T-helper 1 cell (primary cell): ENCODE measurements around the gene EME2.

ENCODE experiments used
- DNase-seq, 5 donors: peaks; one replicate each; pipeline ENCODE4 v3.0.0-alpha.2; 2012 to 2020

The EME2 gene

GRCh38 chr16:1767116-1767994 lies 5.3 kb upstream of the EME2 start:
- no peak for DNase-seq

DNA sequence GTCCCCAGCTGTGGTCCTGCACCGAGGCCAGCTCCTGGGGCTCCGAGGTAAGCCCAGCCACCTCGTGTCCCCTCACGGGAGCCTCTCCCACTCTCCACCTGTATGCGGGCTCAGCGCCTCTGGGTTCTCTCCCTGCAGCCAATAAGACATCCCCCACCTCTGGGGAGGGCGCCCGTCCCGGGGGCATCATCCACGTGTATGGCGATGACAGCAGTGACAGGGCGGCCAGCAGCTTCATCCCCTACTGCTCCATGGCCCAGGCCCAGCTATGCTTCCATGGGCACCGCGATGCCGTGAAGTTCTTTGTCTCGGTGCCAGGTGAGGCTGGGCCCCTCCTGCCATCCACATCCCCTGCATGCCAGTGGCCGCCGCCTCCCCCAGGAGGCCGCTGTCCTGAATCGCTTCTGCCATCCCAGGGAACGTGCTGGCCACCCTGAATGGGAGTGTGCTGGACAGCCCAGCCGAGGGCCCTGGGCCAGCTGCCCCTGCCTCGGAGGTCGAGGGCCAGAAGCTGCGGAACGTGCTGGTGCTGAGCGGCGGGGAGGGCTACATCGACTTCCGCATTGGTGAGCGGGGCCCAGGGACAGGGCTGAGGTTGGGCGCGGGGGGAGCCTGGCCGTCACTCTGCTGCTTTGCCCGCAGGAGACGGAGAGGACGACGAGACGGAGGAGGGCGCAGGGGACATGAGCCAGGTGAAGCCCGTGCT lies 4.4 kb upstream of the EME2 start:
- DNase-seq: no peak

DNA sequence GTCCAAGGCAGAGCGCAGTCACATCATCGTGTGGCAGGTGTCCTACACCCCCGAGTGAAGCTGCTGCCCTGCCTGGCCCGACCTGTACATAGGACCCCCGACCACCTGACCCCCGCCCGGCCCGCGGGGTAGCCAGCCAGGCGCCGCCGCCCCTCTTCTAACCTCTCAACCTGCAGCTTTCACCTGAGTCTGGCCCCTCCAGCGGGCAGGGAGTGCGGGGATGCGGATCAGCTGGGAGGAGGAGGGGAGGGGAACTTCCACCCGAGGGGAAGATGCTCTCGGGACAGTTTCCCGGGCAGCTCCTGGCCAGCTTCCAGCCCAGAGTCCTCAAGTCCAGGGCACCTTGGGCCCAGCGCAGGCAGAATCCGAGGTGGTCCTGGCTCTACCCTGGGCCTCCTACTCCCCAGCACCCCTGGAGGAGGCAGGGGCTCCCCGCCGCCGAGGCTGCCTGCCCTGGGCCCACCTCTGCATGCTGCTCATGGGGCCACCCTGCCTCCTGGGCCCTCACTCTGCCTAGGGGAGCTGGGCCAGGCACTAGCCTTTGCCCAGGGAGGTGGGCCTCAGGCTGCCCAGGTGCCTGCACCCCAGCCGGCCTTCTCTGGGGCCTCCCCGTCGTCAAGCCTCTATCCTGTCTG lies 3.7 kb upstream of the EME2 start:
- no peak for DNase-seq

DNA sequence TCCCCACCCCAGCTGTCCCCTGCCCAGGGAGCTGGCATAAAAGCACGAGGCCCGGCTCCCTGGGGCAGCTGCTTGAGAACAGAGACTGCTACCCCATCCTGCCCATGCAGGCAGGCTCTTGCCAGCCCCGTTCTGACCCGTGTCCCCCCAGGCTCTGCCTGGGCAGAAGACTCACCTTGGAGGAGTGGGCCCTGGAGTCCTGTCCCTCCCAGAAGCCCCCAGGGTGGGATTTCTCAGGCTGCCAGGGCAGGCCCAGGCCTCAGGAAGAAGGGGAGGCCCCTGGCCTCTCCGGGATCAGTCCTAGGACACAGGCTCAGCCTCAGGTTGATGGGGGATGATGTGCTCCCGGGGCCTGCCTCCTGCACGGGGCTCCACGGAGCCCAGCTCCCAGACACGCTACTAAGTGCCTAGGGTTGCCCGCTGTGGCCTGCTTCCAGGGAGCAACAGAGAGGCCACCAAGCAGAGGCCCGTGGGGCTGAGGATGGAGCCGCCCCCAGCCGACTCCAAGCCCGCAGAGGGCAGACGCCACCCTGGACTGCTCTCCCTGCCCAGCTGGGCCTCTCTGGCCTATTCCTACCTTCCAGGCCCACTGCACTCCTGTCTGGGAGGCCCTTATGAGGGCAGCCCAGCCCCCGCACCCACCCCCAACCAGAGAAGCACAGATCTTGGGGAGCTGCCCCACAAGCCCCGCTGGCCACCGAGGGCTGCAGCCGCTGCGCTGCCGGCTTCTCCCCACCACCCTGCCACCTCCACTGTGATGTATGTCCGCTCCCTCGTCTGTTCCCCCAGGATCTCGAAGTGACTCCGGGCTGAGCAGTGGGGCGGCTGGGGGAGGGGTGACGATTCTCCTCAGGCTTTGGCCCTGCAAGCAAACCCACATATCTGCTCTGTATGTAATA lies 3.0 kb upstream of the EME2 start:
- no peak for DNase-seq

DNA sequence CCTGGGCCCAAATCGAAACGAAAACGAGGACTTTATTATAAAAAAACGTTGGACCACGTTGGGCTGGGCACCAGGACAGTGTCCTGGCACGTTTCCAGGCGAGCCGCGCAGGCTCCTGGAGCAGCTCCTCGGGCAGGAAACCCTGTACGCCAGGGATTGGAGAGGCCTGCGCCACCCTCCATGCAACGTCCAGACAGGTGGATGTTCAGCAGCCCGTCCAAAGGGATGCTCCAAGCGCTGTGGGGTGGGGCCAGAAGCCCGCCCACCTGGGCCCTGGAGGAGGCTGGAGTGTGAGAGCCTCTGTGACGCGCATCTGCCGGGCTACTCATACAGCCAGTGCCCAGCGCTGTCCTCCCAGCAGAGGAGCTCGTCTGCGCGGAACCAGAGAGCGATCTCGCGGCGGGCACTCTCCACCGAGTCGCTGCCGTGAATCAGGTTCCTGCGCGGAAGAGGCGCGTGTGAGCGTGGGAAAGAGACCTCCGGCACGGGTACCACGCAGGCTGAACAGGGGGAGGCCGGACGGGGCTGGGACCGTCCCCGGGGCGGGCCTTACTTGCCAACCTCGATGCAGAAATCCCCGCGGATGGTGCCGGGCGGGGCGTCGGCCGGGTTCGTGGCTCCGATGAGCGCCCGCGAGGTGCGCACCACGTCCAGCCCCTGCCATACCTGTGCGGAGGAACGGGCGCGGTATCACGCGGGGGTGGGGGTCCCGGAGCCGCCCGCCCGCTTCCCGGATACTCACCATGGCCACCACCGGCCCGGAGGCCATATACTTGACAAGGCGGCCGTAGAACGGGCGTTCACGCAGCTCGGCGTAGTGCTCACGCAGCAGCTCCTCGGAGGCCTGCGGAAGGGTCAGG lies 2.1 kb upstream of the EME2 start:
- DNase-seq: peak in 3 of 5 donors; percentile 24 to 53 (median 31)

- DNase-seq: peak; percentile 50 to 77 (median 67)
Observed at GRCh38 chr16:1771188-1771863, 1.3 kb upstream of the EME2 start, which contains the start of gene NME3. NME3 (minus strand) TSS chr16:1771543; CDS start chr16:1771534, 9 bp downstream.

- DNase-seq: no peak
Observed at GRCh38 chr16:1771864-1772361, 697 bp upstream of the EME2 start.

GRCh38 chr16:1772908-1773702 lies 495 bp downstream of the EME2 start, which contains the start of gene MRPS34:
MRPS34 (minus strand) TSS chr16:1773134; CDS start chr16:1773119, 15 bp downstream.
- DNase-seq: peak; percentile 54 to 86 (median 68)

DNA sequence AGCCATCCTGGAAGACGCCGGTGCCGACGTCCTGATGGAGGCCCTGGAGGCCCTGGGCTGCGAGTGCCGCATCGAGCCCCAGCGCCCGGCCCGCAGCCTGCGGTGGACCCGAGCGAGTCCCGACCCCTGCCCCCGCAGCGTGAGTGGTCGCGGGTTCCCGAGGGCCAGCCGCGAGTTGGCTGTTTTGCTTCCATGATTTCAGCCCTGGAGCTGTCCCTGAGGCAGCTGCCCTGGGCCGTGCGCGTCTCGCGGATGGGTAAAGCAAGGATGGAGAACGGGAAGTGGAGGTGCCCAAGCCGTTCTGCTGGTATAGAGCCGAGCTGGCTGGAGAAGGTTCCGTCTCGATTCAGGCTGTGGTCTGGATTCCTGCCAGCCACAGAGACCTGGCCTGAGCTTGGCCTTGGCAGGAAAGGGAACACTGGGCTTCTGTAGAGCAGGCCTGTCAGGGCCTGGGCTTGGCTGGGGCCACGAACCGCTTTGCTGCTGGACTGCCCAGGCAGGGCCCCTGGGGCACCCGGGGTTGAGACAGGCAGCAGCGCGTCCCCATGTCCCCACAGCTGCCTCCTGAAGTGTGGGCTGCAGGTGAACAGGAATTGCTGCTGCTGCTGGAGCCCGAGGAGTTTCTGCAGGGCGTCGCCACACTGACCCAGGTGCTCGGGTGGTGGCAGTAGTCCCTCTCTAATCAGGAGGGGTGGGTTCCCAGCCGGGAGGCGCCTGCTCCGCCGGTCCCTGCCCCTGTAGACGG lies 1.3 kb downstream of the EME2 start:
- DNase-seq: no peak

DNA sequence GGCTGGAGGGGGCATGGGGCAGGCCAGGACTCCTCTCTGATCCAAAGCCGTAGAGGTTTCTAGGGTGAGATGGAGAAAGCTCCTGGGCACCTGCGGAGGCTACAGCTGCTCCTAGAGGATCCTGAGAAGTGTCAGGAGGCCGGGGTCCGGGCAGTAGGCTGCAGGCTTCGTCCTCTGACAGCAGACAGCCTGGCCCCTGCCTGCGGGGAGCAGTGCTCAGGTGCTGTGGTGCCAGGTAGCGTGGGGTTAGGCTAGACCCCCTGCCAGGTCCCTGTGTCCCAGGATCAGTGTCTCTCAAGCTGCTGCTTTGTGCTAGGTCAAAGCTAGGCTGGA lies 1.8 kb downstream of the EME2 start:
- no peak for DNase-seq

DNA sequence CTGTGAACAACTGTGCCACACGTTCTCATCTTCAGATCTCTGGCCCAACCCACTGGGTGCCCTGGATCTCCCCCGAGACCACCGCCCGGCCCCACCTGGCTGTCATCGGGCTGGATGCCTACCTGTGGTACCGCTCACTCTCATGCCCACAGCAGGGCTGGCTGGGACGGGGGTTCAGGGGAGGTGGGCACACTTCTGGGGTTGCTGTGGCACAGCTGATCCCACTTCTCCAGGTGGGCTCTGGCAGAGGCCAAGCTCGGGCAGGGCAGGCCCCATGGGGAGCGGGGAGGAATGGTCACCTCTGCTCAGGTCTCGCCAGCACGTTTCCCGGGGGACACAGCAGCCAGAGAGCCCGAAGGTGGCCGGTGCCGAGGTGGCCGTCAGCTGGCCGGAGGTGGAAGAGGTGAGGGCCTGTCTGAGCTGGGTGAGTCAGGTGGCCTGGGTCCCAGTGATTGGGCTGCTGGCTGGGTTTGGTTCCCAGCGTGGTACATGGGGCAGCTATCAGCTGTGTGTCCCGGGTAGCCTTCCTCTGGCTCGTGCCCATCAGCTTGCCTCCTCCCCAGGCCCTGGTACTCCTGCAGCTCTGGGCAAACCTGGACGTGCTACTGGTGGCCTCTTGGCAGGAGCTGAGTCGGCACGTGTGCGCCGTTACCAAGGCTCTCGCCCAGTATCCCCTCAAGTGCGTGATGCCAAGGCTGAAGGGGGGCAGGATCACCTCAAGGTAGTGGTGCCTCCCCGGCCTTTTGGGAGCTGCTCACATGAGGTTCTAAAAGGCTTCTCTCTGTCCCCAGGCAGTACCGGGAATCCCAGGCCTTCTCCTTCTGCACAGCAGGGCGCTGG lies 2.6 kb downstream of the EME2 start:
- DNase-seq: peak in 1 of 5 donors; percentile 2

GRCh38 chr16:1775846-1776671 lies 3.4 kb downstream of the EME2 start:
- DNase-seq: no peak

GRCh38 chr16:1776672-1776955 lies 4.0 kb downstream of the EME2 start:
- DNase-seq: no peak

DNA sequence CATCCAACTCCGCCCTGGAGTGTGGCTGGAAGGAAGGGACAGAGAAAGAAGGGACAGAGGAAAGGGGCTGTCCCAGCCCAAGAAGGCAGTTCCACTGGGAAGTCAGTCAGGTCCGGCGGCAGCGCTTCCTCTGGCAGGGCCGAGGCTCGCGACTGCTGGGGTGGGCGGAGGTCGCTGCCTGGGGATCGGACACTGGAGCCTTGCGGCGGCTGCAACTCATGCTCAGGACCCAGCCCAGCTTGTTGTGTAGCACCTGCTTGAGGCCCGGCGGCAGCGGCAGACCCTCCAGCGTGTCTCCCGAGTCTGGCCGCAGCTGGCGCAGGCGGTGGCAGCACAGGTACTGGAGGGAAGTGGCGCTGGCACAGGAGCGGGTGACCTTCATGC lies 4.4 kb downstream of the EME2 start:
- DNase-seq: peak in 1 of 5 donors; percentile 1

DNA sequence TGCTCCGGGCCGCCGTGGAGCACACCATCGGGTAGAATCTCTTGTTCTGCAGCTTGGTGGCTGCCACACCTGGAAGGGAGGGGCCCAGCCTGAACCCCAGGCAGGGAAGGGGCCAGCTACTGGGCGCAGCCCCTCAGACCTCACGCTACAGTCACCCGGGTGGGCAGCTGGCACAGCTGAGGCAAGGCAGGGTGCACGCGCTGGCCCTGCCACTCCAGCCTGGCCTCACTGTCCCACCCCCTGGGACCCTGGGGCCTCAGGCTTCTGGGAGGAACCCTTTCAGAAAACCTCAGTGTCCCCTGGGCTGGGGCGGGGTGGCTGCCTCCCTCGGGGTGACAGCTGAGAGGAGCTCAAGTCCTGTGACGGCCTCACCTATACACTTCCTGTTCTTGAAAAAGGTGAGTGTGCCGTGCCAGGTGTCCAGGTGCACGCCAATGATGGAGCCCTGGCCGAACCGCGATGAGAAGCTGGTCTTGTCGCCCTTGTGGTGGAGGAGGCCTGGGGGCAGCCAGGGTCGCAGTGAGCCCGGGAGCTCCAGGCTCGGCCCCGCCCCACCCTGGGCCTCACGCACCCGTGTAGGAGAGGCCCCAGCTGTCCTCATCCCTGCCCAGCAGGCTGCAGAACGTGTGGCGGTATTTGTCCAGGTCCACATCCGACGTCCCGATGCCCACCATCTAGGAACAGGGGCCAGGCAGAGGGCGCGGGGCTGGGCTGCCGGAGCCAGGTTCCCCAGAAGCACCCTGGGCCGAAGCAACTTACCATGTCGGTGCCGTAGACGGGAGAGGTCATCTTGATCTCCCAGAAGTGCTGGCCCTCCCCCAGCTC lies 5.0 kb downstream of the EME2 start:
- DNase-seq: peak in 1 of 5 donors; percentile 10
